ENCODE results near the gene NOP10.

NOP10 gene

GRCh38 chr15:34360298-34360697, 17.4 kb upstream of the NOP10 start:
- Histone ChIP-seq H2AFZ (ENCODE audit: low read length) (no peak overlapping the region), H3K9ac (ENCODE audit: low read depth, low read length, poor library complexity, severe bottlenecking) (no peak overlapping the region), H3K79me2 (ENCODE audit: insufficient read depth, low read length) (peaks cover 17% of the 10 kb centered on the region), H4K20me1 (ENCODE audit: insufficient read depth, low read length, poor library complexity, severe bottlenecking) (peaks cover 6% of the 10 kb centered on the region), H3K27me3 (ENCODE audit: insufficient read depth, low read length, poor library complexity, severe bottlenecking) (no peaks in the 10 kb centered on the region), H3K4me2 (ENCODE audit: low read depth, low read length, poor library complexity, severe bottlenecking) (no peak overlapping the region), H3K36me3 (ENCODE audit: insufficient read depth, low read length) (peaks cover 29% of the 10 kb centered on the region; the same call in 1 of the 2 replicates), H3K4me1 (ENCODE audit: insufficient read depth, low read length, poor library complexity, severe bottlenecking) (peaks cover 23% of the 10 kb centered on the region), H3F3A (ENCODE audit: low read depth) (no peaks in the 10 kb centered on the region), H3K9me3 (ENCODE audit: insufficient read depth, low read depth, low read length) (no peaks in the 10 kb centered on the region), H3K9me2 (replicated peaks; ENCODE audit: low read depth, low read length) (no peaks in the 10 kb centered on the region), H3K4me3 (ENCODE audit: low read length, poor library complexity, severe bottlenecking) (no peak overlapping the region)
- TF ChIP-seq EZH2phosphoT487 (IDR thresholded peaks at IDR 0.05; ENCODE audit: borderline replicate concordance): no peak
- no peak for TF ChIP-seq CTCF (conservative IDR thresholded peaks at IDR 0.05; ENCODE audit: low read length)

- TF ChIP-seq EZH2phosphoT487 (IDR thresholded peaks at IDR 0.05; ENCODE audit: borderline replicate concordance) (no peak), CTCF (conservative IDR thresholded peaks at IDR 0.05; ENCODE audit: low read length) (no peak)
- H3K27me3 ChIP-seq (ENCODE audit: insufficient read depth, low read length, poor library complexity, severe bottlenecking): no peaks in the 10 kb centered on the region
- H3K4me1 ChIP-seq (ENCODE audit: insufficient read depth, low read length, poor library complexity, severe bottlenecking): peaks cover 15% of the 10 kb centered on the region
- no peak overlapping the region for H3K4me3 ChIP-seq (ENCODE audit: low read length, poor library complexity, severe bottlenecking)
- H3K9me2 ChIP-seq (replicated peaks; ENCODE audit: low read depth, low read length): no peaks in the 10 kb centered on the region
- H2AFZ ChIP-seq (ENCODE audit: low read length): no peak overlapping the region
- H3K9me3 ChIP-seq (ENCODE audit: insufficient read depth, low read depth, low read length): no peaks in the 10 kb centered on the region
- peaks cover 9% of the 10 kb centered on the region; the same call in 1 of the 2 replicates for H3K79me2 ChIP-seq (ENCODE audit: insufficient read depth, low read length)
- no peak overlapping the region for H3K4me2 ChIP-seq (ENCODE audit: low read depth, low read length, poor library complexity, severe bottlenecking)
- no peaks in the 10 kb centered on the region for H3F3A ChIP-seq (ENCODE audit: low read depth)
- peaks cover 29% of the 10 kb centered on the region; the same call in 1 of the 2 replicates for H3K36me3 ChIP-seq (ENCODE audit: insufficient read depth, low read length)
- no peak overlapping the region for H3K9ac ChIP-seq (ENCODE audit: low read depth, low read length, poor library complexity, severe bottlenecking)
- H4K20me1 ChIP-seq (ENCODE audit: insufficient read depth, low read length, poor library complexity, severe bottlenecking): no peaks in the 10 kb centered on the region
Measured at GRCh38 chr15:34359416-34359815, 16.5 kb upstream of the NOP10 start.

GRCh38 chr15:34358948-34359347, 16.0 kb upstream of the NOP10 start:
- no peak overlapping the region for H3K9ac ChIP-seq (ENCODE audit: low read depth, low read length, poor library complexity, severe bottlenecking)
- no peak overlapping the region for H3K4me2 ChIP-seq (ENCODE audit: low read depth, low read length, poor library complexity, severe bottlenecking)
- H3K27me3 ChIP-seq (ENCODE audit: insufficient read depth, low read length, poor library complexity, severe bottlenecking): no peaks in the 10 kb centered on the region
- no peaks in the 10 kb centered on the region for H3K9me3 ChIP-seq (ENCODE audit: insufficient read depth, low read depth, low read length)
- H2AFZ ChIP-seq (ENCODE audit: low read length): no peak overlapping the region
- H3K4me1 ChIP-seq (ENCODE audit: insufficient read depth, low read length, poor library complexity, severe bottlenecking): peaks cover 14% of the 10 kb centered on the region
- H3K79me2 ChIP-seq (ENCODE audit: insufficient read depth, low read length): peaks cover 7% of the 10 kb centered on the region; the same call in 1 of the 2 replicates
- TF ChIP-seq CTCF (conservative IDR thresholded peaks at IDR 0.05; ENCODE audit: low read length): no peak
- TF ChIP-seq EZH2phosphoT487 (IDR thresholded peaks at IDR 0.05; ENCODE audit: borderline replicate concordance): no peak
- H3K4me3 ChIP-seq (ENCODE audit: low read length, poor library complexity, severe bottlenecking): no peak overlapping the region
- peaks cover 29% of the 10 kb centered on the region; the same call in 1 of the 2 replicates for H3K36me3 ChIP-seq (ENCODE audit: insufficient read depth, low read length)
- no peaks in the 10 kb centered on the region for H3K9me2 ChIP-seq (replicated peaks; ENCODE audit: low read depth, low read length)
- H4K20me1 ChIP-seq (ENCODE audit: insufficient read depth, low read length, poor library complexity, severe bottlenecking): no peaks in the 10 kb centered on the region
- H3F3A ChIP-seq (ENCODE audit: low read depth): no peaks in the 10 kb centered on the region
